Lung (tissue), 12 donors: ENCODE data around the gene GPR108. TPM values are rescaled to one million over a fixed set of nuclear protein-coding genes. Genes with fewer than 3 reads are reported as not detected.

Experiments used
- ATAC-seq: fragments of 200-7000 bp; cut with Tn5 transposase; one replicate; pipeline ENCODE4 v1.9.1; 2020; ENCODE audit warnings: moderate number of reproducible peaks; ENCODE audit not compliant: insufficient read depth, low FRiP score
- DNase-seq, 3 donors: peaks; one replicate each; pipeline ENCODE4 v3.0.0-alpha.2; 2013 to 2017
- H3K27ac ChIP-seq, 2 donors: one replicate each; pipeline ENCODE4 v1.5.1; 2013; ENCODE audit warnings: mild to moderate bottlenecking in 2 of 2, moderate library complexity in 2 of 2, control low read depth in 1 of 2, inconsistent platforms in 1 of 2, low read depth in 1 of 2, low read length in 1 of 2
- H3K27me3 ChIP-seq, 3 donors: one replicate each; pipeline ENCODE4 v1.5.1; 2013; ENCODE audit warnings: low read length in 2 of 3; ENCODE audit not compliant: control insufficient read depth in 3 of 3, insufficient read depth in 3 of 3
- H3K36me3 ChIP-seq, 4 donors: one replicate each; pipeline ENCODE4 v1.5.1; 2013; ENCODE audit warnings: low read length in 4 of 4, mild to moderate bottlenecking in 1 of 4, moderate library complexity in 1 of 4; ENCODE audit not compliant: control insufficient read depth in 4 of 4, insufficient read depth in 4 of 4
- H3K4me1 ChIP-seq, 5 donors: one replicate each; pipeline ENCODE4 v1.5.1; 2013; ENCODE audit warnings: low read length in 5 of 5, mild to moderate bottlenecking in 2 of 5, moderate library complexity in 1 of 5; ENCODE audit not compliant: control insufficient read depth in 5 of 5, insufficient read depth in 5 of 5
- H3K4me3 ChIP-seq: one replicate; pipeline ENCODE4 v1.5.1; 2013; ENCODE audit warnings: mild to moderate bottlenecking, control low read depth, moderate library complexity
- H3K9ac ChIP-seq, 2 donors: one replicate each; pipeline ENCODE4 v1.5.1; 2013; ENCODE audit warnings: low read length in 2 of 2, control low read depth in 1 of 2; ENCODE audit not compliant: insufficient read depth in 1 of 2
- H3K9me3 ChIP-seq, 4 donors: one replicate each; pipeline ENCODE4 v1.5.1; 2013; ENCODE audit warnings: low read length in 3 of 4, mild to moderate bottlenecking in 1 of 4, moderate library complexity in 1 of 4; ENCODE audit not compliant: control insufficient read depth in 4 of 4, insufficient read depth in 3 of 4
- CTCF ChIP-seq: IDR thresholded peaks from 2 replicates; pipeline ENCODE4 v1.5.1; 2012; ENCODE audit warnings: mild to moderate bottlenecking; ENCODE audit errors: control extremely low read depth, extremely low read depth
- WGBS, 2 donors: extraction: QIAGEN DNeasy Blood & Tissue Kit; methylation state at CpG; one replicate each; pipeline ENCODE4 v1.1.7; 2013; 5-methylcytosine and 5-hydroxymethylcytosine counted together
- polyA plus RNA-seq, 2 donors: library from polyadenylated mRNA; stranded (reverse); fragments of 200-250 nt; gene quantifications; one replicate each; pipeline ENCODE4 v1.2.1, GENCODE V29; 2013
- total RNA-seq, 2 donors: library from RNA; depleted of rRNA in 1 of 2; stranded (reverse); fragments of >200 nt in 1 of 2; gene quantifications; one replicate each; pipeline ENCODE4 v1.2.1, GENCODE V29; 2014 to 2021
- donor health status: control.
- donor health status: control.
- donor health status: Bipolar disorder and iron deficiency.
- donor health status: healthy.
- donor health status: DM: yes; HTN: yes; CAD: no.

GPR108 gene
- total and polyA plus RNA-seq, 4 donors, result 33.5 to 98.0 (median 93.5) TPM

- no peaks in the 10 kb centered on the region for H3K9me3 ChIP-seq
- peaks cover 0 to 12% (median 0%) of the 10 kb centered on the region in 4 donors for H3K36me3 ChIP-seq
- H3K9ac ChIP-seq, result no peak overlapping the region
- no peaks in the 10 kb centered on the region for H3K27me3 ChIP-seq
- no peak overlapping the region for H3K4me3 ChIP-seq
- 92 to 95% methylated on average over 8 of the region's 8 CpGs for WGBS, 2 donors
- no peak for TF ChIP-seq CTCF
- H3K4me1 ChIP-seq, result no peaks in the 10 kb centered on the region
- H3K27ac ChIP-seq, result peak overlapping the region in 1 of 2 donors; percentile 56
- ATAC-seq (no peak), DNase-seq (no peak)
Observed at GRCh38 chr19:6700586-6701316, 36.6 kb downstream of the GPR108 start.

DNA sequence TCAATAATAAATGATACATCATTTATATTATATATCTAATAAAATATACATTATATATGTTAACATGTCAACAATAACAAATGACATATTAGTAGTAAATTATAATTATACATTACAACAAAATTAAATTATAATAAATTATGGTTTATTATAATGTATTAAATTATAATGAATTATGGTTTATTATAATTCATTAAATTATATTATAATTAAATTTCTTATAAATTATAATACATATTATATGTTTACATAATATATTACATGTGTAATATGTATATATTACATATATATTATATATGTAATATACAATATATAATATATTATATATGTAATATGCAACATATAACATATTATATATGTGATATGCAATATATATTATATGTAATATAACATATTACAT lies 37.4 kb downstream of the GPR108 start:
- Histone ChIP-seq H3K9me3 (no peaks in the 10 kb centered on the region), H3K4me3 (no peak overlapping the region), H3K4me1 (no peaks in the 10 kb centered on the region), H3K27me3 (no peaks in the 10 kb centered on the region), H3K9ac (no peak overlapping the region), H3K27ac (no peak overlapping the region), H3K36me3 (peaks cover 0 to 12% (median 0%) of the 10 kb centered on the region in 4 donors)
- DNase-seq (no peak), ATAC-seq (no peak)
- TF ChIP-seq CTCF, result no peak

DNA sequence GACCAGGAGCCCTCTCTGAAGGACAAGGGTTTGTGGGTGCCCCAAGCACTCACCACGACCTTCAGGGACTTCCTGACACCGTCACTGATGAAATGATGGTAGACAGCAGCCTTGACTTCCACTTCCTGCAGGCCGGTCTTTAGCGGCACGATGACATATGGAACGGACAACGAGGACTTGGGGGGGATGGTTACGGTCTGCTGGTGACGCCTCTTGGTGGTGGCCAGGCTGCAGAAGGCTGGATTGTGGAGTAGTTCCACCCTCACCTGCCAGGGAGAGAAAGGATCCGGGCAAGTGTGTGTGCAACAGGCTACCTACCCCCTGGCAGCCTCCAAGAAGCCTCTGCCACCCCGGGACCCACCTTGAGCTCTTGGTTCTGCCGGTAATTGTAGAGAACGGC lies 40.1 kb downstream of the GPR108 start:
- peaks cover 0 to 15% (median 0%) of the 10 kb centered on the region in 4 donors for H3K36me3 ChIP-seq
- H3K9ac ChIP-seq, result no peak overlapping the region
- 49 to 56% methylated on average over 13 of the region's 13 CpGs for WGBS, 2 donors
- H3K4me3 ChIP-seq, result no peak overlapping the region
- H3K27me3 ChIP-seq, result no peaks in the 10 kb centered on the region
- H3K9me3 ChIP-seq, result no peaks in the 10 kb centered on the region
- H3K27ac ChIP-seq, result no peak overlapping the region
- H3K4me1 ChIP-seq, result no peaks in the 10 kb centered on the region
- ATAC-seq (no peak), DNase-seq (no peak)
- no peak for TF ChIP-seq CTCF
